Femur (tissue), 1 donor: ENCODE data around the gene MAT2A.
A peak's percentile ranks its signal among the peaks of the same experiment; 100 is the strongest.

Experiments used
- DNase-seq: peaks from one replicate; pipeline ENCODE4 v3.0.0-alpha.2; 2017

Gene MAT2A

DNA sequence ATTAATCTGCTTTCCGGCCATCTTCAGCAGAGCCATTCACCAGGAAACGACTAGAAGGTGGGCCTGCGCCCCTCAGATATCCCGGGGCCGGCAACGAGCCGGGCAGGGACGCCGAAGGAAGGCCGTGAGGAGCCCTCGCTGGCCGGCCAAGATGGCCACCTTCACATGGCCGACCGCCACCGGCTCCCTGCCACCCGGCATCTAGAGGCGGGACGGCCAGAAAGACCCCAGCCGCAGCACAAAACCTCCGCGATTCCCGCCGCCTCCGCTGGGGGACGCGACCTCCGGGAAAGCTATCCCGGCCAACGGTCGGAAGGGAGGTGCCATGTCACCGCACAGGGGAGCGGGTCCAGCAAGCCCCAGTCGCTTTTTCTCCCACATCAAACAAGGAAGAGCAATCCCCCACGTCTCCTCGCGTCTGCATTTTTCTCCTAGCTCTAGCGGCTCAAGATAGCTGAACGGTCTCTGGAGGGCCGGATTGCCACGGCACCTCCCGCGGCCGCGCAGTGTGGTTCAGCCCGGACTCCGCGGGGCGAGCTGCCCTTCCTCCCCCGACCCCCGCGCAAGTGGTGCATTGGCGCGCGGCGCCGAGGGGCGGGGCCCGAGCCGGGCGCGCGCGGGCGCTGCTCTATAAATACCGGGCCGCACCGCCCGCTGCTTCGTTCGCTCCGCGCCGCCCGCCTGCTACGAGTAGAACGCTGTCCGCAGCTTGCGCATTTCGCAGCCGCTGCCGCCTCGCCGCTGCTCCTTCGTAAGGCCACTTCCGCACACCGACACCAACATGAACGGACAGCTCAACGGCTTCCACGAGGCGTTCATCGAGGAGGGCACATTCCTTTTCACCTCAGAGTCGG is at the start of gene MAT2A:
Gene MAT2A, plus strand, starts transcription at position 662 of the 854 bp plus-strand sequence. Its CDS starts 120 bp downstream, at position 782.
- DNase-seq, result peak; percentile 97

DNA sequence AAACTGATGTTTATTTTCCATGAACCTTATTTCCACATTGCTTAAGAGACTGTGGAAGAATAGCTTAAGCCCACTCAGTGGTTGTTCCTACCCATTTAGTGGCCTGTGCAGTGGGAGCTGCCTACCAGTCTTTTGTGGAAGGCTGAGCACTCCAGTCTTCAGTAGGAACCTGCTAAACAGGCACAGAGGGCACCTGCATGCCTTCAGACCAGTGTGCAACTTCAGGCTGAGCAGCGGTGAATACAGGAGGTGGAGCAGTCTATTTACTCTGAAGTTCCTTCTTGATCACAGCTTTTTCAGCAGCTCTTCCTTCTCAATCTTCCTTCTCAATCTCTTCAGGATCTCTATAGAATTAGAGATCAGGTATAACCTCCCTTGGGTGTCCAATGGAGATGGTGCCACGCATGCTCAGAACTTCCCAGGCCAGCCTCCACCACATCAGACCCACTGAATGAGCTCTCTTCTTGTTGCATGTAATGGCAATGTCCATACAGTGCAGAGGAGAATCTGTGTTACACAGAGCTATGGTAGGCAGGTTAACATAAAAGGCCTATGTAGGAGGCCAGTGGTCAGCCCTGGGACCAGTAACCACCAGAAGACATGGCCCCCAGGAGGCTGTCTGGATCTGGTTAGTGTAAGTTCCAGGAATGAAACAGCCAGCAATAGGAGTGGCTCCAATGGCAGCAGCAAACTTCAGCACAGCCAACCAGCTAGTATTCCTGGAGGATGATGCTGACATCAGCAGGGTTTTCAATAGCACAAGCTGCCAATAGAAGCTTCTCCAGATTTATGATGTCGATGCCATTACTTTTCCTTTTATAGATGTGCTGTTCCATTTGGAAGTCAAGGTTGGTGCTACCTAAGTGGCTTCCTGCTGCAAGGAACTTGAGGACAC is 47.9 kb upstream of the MAT2A start:
- no peak for DNase-seq

DNA sequence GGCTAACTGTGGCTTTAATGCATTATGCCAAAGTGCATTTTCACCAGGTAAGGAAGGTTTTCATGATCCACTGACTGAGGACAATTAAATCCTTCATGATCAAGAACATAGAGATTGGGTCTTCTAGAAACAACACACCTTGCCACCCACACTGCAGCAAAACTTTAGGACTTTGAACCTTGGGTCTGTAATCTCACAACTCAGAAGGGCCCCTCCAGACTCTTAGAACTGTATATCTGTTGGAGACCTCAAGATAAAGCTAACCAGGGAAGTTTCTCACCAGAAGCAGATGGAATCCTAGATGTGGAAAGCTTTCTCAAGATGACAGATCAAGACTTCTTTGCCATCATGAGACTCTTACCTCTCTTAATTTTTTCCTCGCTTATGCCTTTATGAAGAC is 42.5 kb upstream of the MAT2A start:
- DNase-seq, result no peak

DNA sequence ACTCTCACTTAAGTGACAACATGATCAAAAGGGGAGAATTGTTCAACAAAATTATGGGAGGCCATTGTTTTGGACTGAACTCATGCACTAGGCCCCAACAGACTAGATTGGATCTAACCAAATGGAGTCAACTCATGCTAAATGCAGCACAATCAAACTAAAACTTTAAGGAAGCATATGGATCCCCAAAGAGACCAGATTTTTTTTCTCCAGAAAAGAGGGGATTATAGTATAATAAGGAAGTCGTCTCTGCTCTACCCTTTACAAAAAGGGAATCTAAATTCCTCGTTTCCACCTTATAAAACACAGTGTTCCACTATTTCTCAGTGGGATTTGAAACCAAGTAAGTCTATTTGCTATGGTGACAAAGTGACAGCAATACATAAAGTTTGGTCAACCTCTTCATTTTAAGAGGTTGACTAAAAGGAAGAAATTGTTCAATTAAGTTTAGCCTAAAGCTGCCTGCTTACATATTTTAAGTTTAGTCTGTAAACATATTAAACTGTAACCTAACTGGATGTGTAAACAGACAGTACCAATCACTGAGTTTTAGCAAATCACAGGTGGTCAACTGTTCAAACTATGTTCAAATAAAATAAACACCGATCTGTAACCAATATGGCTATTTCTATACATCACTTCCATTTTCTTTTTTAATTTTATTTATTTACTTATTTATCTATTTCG is 40.9 kb upstream of the MAT2A start:
- DNase-seq, result no peak

DNA sequence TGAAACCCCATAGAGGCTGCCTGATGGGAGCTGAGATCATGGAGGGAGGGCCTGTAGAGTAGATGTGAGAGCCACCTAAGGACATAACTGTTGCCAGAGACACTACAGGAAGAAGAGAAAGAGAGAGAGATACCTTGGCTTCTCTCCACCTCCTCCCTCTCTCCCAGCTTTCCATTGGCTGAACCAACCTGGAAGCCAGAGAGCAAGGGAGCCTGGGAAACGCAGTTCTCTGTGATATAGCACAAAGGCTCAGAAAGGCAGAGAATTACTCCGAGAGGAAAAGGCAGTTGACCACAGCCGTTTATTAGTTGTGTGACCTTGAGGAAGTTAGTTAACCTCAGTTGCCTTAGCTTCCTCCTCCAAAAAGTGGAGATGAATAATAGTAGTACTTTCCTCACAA is 37.7 kb upstream of the MAT2A start:
- DNase-seq, result no peak

DNA sequence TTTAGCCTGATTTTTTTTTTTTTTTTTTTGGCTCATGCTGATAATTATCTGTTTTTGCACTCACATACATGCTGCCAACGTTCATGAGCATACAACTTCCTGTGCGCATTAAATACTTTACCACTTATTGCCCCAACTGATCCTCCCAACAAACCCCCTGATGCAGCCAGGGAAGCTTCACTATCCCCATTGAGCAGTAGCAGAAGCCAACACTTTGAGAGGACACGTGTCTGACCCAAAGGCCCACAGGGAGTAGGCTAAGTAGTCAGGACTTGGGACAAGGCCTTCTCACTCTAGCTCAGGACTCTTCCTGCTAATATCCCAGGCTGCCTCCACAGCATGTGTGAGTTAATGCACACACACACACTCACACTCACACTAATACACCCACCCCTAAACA is 36.2 kb upstream of the MAT2A start:
- DNase-seq, result no peak

DNA sequence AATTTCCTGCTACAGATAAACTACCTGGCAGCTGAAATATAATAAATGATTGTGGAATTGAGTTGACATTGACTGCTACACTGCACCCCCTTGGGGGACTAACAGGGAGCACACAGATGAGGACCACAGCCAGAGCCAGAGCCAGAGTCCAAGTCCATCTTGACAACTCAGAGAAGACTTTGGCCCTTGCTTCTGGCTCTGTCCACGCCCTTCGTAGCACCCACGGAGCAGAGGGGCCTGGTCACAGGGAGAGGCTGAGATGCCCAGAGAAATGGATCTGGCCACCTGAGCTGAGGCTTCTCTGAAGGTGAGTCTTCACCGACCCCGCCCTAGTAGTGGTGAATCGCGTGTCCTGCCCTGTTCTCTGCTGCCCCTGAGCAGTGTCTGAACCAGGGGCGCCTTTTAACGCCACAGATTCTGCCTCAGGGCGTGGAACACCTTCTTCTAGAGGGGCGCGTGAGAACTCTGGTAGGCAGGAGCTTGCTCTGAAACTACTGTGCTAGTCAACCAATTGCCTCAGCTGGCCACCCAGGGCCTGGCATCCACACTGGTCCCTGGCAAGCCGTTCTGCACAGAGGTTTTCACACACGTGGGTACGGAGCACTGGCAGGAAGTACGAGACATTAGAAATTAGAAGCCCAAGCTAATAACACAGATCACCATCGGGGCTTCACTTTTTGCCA is 35.7 kb upstream of the MAT2A start:
- no peak for DNase-seq

DNA sequence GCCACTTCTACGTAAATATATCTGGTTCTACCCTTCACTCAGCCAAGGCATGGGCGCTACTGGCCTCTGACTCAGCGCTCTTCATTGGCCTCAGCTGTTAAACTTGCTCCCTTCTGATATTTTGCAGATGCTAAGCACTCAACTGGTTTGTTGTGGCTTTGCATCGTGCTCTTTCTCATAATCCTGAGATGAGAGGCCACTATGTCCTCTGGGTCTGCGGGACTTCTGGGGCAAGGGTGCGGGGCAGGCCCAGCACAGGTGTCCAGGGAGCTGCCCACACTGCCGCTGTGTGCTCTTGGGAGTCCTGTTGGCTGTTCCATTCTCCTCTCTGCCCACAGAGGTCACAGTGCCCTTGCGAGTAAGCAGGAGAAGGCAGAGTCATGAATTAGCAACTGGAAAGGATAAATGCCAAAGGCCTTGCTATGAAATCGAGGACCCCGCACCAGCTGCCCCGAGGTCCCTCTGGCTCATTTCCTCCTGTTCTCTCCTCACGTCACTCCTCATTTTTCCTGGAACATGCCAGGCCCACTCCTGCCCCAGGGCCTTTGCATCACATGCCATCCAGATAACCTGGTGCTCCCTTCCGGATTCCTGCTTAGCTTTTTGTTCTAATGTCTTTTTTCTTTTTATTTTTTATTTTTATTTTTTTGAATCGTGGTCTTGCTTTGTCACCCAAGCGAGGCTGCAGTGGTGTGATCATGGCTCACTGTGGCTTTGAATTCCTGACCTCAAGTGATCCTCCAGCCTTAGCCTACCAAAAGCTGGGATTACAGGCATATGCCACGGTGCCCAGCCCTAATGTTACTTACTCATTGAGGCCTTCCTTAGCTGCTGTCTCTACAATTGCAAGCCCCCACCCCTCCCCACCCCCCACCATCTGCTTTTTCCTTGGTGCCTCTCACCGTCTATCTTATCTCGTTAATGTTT is 34.9 kb upstream of the MAT2A start:
- no peak for DNase-seq

DNA sequence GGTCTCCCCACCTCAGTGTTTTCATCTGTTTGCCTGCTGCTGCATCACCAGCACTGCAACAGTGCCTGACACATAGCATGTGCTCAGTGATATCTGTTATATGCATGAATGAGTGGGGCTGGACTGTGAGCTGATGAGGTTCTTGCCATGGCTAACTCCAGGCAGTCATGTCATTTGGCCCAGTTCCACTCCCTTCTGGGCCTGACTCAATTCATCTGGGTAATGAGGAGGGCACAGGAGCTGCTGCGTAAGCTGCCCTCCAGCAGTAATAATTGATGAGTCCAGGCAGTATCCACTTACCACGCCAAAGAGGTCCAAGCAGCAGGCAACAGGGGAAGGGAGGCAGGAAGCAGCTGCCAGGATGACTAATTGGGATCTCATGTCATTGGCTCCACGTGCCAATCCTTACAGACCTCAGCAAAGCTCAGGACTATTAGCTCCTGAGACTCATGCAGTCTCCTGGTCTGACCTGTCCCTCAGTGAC is 34.1 kb upstream of the MAT2A start:
- peak; percentile 68 for DNase-seq

DNA sequence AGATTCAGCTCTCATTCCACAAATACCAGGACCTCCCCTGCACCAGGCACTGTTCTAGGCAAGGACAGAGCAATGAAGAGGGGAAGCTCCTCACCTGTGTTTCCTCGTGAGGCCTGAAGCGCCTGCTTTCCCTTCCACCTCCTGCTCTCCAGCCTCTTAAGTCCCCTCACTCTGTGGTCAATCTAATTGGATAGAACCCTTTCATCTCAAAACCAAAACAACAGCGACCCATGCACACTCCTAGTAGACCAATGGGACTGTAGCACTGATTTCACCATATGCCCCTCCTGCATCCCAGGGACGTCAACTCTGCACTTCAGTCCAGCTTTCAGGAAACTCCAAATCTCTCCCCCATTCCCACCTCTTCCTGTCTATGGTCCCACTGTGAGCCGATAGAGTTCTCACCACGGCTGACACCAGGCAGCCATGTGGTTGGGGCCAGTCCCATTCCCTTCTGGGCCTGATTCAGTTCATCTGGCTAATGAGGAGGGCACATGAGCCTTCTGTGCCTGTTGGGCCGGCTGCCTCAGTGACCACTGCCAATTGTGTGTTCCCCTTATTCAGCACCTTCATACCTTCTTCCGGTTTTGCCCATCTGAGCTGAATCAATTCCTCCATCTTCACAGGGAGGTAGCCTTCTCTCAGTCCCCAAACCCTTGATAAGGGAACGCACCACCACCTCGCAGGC is 33.3 kb upstream of the MAT2A start:
- DNase-seq, result no peak

DNA sequence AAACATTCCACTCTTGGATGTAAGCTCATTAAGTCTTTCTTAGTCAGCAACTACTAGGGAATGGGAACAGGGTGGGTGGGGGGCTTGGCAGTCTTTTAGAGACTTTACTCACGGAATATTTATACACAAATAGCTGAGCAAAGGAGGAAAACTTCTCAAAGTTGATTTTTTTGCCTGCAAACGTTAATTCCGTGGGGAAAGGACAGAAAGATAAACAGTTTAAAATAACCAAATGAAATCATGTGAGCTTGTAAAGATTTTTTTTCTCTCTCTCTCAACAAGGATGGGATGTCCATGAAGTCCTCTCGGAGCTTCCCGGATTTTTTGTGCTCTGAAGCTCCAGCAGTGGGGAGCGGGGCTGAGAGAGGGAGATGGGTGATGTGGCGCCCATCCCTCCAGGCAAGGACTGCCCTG is 32.2 kb upstream of the MAT2A start:
- no peak for DNase-seq

DNA sequence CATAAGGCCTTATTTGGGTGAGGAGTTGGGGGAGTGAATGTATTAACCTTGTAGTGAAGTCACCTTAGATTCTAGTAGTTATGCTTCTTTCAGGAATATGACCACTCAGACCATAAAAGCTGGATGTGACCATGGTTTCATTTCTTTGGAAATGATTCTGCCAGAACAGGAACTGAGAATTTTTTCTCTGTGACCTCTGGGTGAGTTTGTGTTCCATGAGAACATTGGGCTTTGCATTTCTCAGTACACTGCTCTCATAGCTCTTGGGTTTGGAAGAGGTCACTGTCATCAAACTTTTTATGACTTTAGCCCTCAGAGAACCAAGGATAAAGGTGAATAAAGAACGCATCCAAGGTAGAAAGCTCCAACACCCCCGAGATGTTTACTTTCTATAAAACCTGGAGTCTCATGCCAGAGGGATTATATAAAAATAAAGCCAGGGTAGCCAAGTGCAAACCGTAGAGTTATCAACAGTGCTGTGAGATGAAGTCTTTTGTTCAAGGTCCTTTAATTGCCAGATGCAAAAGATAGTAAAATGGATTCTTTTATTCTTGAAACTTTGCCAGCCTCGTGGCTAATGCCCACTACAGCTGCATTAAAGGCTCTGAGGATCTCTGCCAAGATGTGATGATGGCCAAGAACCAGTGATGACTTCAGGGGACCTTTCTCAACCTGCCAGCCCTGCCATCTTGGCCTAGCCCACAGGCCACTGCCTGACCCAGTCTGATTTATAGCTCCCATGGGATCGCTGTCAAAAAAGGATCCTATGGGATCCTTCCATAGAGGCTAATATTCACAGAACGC is 27.8 kb upstream of the MAT2A start:
- DNase-seq, result no peak

DNA sequence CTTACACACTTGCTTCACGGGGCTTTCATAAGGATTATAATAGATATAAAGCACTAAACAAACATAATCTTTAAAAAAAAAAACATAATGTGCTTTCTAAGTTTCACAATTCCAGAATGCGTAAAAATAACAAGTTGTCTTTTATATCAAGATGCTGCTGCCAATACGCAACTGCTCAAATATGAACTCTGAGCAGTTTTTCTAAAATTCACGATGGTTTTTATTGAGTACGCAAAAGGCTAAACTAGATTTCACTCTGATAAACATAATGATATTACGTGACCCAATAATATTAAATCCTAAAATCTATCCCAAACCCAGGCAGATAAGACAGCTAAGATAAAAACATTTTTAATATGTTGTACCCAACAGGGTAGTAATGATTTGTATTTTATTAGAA is 24.6 kb upstream of the MAT2A start:
- no peak for DNase-seq

DNA sequence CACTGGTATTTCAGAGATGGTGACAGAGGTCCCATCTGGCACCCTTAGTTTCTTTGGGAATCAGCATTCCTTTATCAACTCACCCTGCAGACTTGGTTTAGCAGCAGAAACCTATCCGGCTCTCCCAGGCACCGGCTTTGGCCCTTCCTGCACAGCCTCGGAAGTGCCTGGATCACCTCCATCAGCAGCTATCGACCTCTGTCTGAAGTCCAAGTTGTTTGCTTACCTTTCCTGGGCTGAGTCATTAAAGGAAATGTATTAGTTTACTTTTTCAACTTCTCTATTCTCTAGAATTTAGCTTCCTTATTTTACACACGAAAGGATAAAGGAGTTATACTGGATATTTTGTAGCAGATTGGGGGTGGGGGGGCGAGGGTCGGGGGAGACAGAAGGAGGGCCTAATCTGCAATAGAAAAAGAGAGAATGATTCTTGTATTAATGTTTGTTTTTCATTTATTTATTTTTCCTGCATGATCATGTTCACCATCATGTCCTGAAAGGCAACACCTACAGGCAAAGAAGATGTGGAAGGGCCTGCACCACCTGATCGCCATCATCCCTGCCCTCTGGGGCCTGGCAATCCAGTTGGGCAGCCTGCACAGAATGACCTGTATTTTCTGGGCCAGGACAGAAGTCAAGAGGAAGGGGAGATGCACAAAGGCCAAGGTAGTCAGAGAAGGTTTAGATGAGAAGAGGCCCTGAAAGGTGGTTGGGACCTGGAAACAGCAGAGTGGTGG is 22.1 kb upstream of the MAT2A start:
- DNase-seq, result no peak

DNA sequence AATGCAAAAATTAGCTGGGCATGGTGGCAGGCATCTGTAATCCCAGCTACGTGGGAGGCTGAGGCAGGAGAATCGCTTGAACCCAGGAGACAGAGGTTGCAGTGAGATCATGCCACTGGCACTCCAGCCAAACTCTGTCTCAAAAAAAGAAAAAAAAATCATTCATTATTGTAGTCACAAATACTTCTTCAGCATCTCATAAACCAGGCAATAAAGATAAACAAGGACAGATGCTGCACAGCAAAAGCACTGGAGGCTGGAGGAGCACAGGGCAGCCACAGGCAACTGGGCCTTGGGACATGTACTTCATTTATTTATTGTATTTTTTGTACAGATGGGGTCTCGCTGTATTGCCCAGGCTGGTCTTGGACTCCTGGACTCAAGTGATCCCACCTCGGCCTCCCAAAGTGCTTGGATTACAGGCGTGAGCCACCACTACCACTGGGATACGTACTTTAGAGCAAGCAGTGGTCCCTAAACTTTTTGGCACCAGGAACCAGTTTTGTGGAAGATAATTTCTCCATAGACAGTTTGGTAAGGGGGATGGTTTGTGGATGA is 16.8 kb upstream of the MAT2A start:
- DNase-seq, result no peak

DNA sequence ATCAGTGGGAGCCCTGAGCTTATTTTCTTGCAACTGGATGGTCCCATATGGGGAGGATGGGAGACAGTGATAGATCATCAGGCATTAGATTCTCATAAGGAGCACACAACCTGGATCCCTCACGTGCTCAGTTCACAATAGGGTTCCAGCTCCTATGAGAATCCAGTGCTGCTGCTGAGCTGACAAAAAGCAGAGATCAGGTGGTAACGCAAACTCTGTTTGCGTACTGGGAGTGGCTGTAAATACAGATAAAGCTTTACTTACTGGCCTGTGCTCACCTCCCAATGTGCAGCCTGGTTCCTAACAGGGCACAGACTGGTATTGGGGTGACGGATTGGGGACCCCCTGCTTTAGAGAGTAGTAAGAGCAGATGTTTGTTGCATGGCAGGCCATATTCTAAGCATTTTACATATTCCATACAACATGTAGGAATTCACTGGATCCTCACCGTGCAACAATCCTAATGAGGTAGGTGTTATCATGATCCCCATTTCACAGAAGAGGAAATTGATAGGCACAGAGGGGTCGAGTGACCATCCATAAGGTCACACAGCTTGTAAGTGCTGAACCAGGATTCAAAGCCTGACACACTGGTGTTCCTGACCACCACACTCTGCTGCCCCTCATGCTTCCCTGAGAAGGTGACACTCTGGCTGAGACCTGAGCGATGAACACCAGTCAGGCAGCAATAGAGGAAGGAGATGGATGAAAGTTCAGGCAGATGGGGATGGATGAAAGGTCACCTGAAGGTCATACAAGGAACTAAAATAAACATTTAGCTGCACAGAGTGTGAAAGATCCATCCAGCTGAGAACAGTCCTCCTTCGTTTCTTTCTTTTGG is 15.7 kb upstream of the MAT2A start:
- no peak for DNase-seq

DNA sequence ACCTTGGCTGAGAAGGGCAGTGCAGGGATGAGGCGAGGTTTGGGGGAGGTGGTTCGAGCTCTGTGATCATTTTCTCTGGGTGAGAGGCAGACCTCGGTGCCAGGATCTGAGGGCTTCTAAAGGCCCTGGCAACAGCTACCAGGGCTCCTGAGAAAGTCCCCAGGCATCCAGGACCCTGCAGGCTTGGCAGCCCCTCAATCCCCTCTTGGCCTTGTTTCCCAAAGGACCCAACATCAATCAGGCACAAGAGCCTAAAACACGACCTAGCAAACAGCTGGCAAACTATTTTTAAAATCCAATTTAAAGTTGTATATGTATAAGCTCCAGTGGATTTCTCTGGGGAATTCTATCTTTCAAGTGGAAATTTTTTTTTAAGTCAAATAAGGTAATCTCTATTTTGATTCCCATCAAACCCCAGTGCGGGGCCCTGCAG is 15.0 kb upstream of the MAT2A start:
- no peak for DNase-seq
